ENCODE results near the gene GPATCH2L. TPM values are rescaled to one million over a fixed set of nuclear protein-coding genes. Genes with fewer than 3 reads are reported as not detected.

The GPATCH2L gene
- 10 to 100 TPM; 29.9 to 42.6 (median 34.6) TPM for total RNA-seq
- polyA plus RNA-seq = 10 to 100 TPM in 1 of 3 donors, 1 to 10 TPM in 2; 6.2 to 17.6 (median 7.5) TPM
- long read RNA-seq, donor 1, full-length matches to known transcripts = 3 of 8 reads
- long read RNA-seq, donor 1, partial matches to known transcripts = 0 of 8 reads
- long read RNA-seq, donor 1, other reads (novel, unspliced or antisense) = 5 of 8 reads
- long read RNA-seq, donor 2, full-length matches to known transcripts = 8 of 35 reads
- long read RNA-seq, donor 2, partial matches to known transcripts = 10 of 35 reads
- long read RNA-seq, donor 2, other reads (novel, unspliced or antisense) = 17 of 35 reads

DNA sequence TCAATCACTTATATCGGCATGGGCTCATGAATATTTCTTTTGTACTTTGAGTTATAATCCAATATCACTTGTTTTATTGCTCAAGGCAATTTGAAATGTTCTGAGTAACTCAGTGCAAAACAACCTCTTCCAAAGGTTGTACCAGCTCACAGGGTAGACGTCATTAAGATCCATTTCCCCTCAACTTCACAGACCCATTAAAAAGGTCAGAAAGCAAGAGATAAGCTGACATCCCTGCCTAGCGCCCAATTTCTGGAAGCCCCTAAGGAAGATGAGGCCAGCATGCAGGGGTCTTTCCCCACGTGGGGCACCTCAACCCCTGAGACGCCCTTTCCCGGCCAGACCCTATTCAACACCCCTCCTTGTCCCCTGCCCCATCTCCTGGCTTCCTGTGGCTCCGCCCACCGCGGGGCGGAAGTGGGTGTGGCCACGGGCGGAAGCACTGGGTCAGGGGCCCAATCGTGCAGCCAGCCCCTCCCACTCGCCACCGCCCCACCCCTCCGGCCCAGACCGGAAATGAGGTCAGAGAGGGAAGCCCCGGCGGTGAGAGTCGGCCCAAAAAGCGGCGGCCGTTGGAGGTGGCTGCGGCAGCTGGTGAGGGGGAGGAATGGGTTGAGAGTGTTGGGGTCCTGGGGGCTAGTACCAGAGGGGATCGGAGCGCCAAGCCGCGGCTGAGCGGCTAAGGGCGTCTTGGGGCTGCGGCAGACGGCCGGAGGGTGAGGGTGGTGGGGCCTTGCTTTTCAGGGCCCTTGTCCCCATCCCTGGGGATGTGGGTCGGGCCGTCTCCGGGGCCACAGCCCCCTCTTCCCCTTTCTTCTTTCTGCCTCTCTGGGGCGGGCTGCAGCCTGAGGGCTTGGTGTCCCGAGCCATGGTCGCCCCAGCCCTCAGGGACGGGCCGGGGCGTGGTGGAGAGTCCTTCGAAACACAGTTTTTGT lies at the start of gene GPATCH2L:
GPATCH2L (plus strand) TSS at position 525 of the 935 bp plus-strand sequence. CDS start 2,442 bp downstream, outside the sequence.
- intact Hi-C loops (cut with DNase I) = loop anchor here in 1 of 2 donors (5.0 kb wide), 1 partner anchor 201 kb away; no protein-coding TSS in a partner anchor
- Histone ChIP-seq H3K27ac (peak within 1 kb of the TSS; percentile 98), H3K27me3 (ENCODE audit: insufficient read depth in 3 of 3, low read length in 2 of 3) (no peaks in the 10 kb centered on the region), H3K4me3 (peak within 1 kb of the TSS; percentile 96), H3K4me1 (peaks cover 42% of the 10 kb centered on the region), H3K36me3 (ENCODE audit: insufficient read depth in 1 of 2, low read depth in 1 of 2) (peaks cover 0 to 25% of the 10 kb centered on the region in 2 donors), H3K9me3 (no peaks in the 10 kb centered on the region)
- DNase-seq (peak; percentile 96 to 98), ATAC-seq (peak; percentile 100)
- 3 to 4% (median 3%) methylated on average over 34 to 43 of the region's 43 CpGs for WGBS, 3 donors
- TF ChIP-seq CTCF (IDR thresholded peaks at IDR 0.05) = no peak

DNA sequence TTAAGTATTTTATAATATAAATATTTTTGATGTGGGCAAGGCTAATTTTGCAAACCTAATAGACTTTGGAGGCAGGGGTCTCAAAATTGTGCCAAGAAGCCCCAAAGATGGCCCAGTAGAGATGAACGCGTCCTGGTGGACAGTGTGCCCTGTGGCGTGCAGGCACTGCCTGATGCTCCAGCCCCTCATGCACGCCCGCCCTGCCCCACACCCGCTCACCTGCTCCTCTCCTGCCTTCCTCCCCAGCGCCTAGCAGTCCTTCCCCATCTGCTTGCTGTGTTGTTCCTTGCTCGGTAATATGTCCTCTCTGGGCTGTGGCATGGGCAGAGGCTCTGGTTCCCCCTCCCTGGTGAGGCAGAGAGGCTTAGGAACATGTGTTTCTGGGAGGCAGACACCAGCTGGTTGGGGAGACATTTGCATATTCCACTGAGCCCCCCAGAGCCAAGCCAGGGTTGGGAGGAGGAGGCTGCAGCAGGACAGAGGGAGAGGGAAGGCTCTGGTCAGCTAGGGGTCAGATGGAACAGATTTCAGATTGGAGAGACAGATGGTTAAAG lies 46.8 kb upstream of the GPATCH2L start:
- intact Hi-C loops (cut with DNase I) = no loop called here
- H3K4me3 ChIP-seq = no peak overlapping the region

DNA sequence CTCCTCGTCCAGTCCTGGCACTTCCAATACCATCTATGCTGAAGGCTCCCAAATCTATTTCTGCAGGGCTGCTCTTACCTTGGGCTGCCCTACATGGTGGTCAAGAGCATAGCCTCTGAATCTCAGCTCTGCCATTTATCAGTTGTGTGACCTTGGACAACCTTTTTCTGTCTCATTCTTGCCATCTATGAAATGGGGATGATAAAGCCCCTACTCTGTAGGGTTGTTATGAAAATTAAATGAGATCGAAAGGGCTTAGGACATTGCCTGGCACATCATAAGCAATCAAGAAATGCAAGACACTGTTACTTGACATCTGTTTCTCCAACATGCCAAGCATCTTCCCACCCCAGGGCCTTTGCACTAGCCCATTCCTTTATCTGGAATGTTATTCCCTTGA lies 45.5 kb upstream of the GPATCH2L start:
- TF ChIP-seq CTCF (IDR thresholded peaks at IDR 0.05) = no peak
- 81 to 91% (median 86%) methylated on average over 2 of the region's 2 CpGs for WGBS, 3 donors
- no peaks in the 10 kb centered on the region for H3K9me3 ChIP-seq
- ATAC-seq (no peak), DNase-seq (no peak)
- H3K27me3 ChIP-seq (ENCODE audit: insufficient read depth in 3 of 3, low read length in 2 of 3) = no peaks in the 10 kb centered on the region
- no peaks in the 10 kb centered on the region for H3K36me3 ChIP-seq (ENCODE audit: insufficient read depth in 1 of 2, low read depth in 1 of 2)
- H3K4me1 ChIP-seq = no peaks in the 10 kb centered on the region
- no peak overlapping the region for H3K27ac ChIP-seq
- intact Hi-C loops (cut with DNase I) = no loop called here
- H3K4me3 ChIP-seq = no peak overlapping the region

More for the DNA sequence above, 46.8 kb upstream of the GPATCH2L start:
- H3K36me3 ChIP-seq (ENCODE audit: insufficient read depth in 1 of 2, low read depth in 1 of 2) = no peaks in the 10 kb centered on the region
- H3K4me1 ChIP-seq = peaks cover 4% of the 10 kb centered on the region
- H3K27ac ChIP-seq = no peak overlapping the region
- ATAC-seq (no peak), DNase-seq (no peak)
- no peaks in the 10 kb centered on the region for H3K9me3 ChIP-seq
- no peak for TF ChIP-seq CTCF (IDR thresholded peaks at IDR 0.05)
- 69 to 83% (median 74%) methylated on average over 7 to 8 of the region's 8 CpGs for WGBS, 3 donors
- H3K27me3 ChIP-seq (ENCODE audit: insufficient read depth in 3 of 3, low read length in 2 of 3) = no peaks in the 10 kb centered on the region

DNA sequence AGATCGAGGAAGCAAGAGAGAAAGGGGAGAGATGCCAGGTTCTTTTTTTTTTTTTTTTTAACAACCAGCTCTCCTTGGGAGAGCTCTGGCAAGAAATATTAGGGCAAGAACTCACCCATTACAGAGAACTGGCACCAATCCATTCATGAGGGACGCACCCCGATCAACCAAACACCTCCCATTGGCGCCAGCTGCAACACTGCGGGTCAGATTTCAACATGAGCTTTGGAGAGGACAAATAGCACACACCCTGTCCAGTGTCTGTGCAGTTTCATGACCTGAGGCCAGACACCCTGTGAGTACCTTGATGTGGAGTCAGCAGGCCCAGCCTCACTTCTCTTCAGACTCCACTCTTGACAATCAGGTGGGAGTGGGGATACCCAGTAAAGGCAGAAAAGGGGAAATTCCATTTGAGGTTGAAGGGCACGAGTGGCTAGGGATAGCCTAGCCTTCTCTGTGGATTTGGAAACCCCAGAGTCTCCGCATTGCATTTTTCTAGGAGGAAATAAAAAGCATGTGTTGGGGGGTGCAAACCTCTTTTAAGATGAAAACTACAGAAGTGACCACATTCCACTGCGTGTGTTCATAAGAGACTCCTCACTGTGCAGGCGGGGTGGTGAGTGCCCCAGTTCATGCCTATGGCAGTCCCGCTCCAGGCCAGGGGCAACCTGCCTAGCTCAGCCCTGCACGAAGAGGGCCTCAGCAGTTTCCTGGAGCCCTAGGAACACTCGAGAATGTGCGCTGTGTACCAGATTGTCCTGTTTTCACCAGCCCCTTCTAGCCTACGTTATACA lies 42.4 kb upstream of the GPATCH2L start:
- DNase-seq = peak in 1 of 2 donors; percentile 83
- WGBS, 3 donors = 59 to 64% (median 62%) methylated on average over 14 of the region's 14 CpGs
- Histone ChIP-seq H3K36me3 (ENCODE audit: insufficient read depth in 1 of 2, low read depth in 1 of 2) (no peaks in the 10 kb centered on the region), H3K4me1 (no peaks in the 10 kb centered on the region), H3K27me3 (ENCODE audit: insufficient read depth in 3 of 3, low read length in 2 of 3) (peaks cover 0 to 3% (median 0%) of the 10 kb centered on the region in 3 donors), H3K4me3 (no peak overlapping the region), H3K9me3 (no peaks in the 10 kb centered on the region), H3K27ac (no peak overlapping the region)
- ATAC-seq = peak; percentile 42 to 90 (median 80)
- intact Hi-C loops (cut with DNase I) = no loop called here
- TF ChIP-seq CTCF (IDR thresholded peaks at IDR 0.05) = no peak

Measured in psoas muscle (tissue), 8 donors.